Sigmoid colon (tissue), 7 donors: ENCODE data around the gene CNST. TPM values are rescaled to one million over a fixed set of nuclear protein-coding genes. Genes with fewer than 3 reads are reported as not detected.

Experiments used
- DNase-seq: peaks from one replicate; pipeline ENCODE4 v3.0.0-alpha.2; 2019
- H3K27ac ChIP-seq, 4 donors: fragments of 200-600 bp; sonication (generic); one replicate each; pipeline ENCODE4 v1.5.1; 2016 to 2019; ENCODE audit warnings: mild to moderate bottlenecking in 1 of 4
- H3K27me3 ChIP-seq, 3 donors: fragments of 200-600 bp; sonication (generic); one replicate each; pipeline ENCODE4 v1.5.1; 2019; ENCODE audit warnings: mild to moderate bottlenecking in 1 of 3
- H3K36me3 ChIP-seq, 4 donors: fragments of 200-600 bp; sonication (generic); one replicate each; pipeline ENCODE4 v1.5.1; 2016 to 2019
- H3K4me1 ChIP-seq, 4 donors: fragments of 200-600 bp; sonication (generic); one replicate each; pipeline ENCODE4 v1.5.1; 2017 to 2019
- H3K4me3 ChIP-seq, 4 donors: fragments of 200-600 bp; sonication (generic); one replicate each; pipeline ENCODE4 v1.5.1; 2017 to 2019; ENCODE audit warnings: mild to moderate bottlenecking in 2 of 4, moderate library complexity in 1 of 4
- H3K9me3 ChIP-seq, 4 donors: fragments of 200-600 bp in 3 of 4; sonication (generic) in 3 of 4; one replicate each; pipeline versions ENCODE4 v1.5.1 to v1.6.1; 2013 to 2019
- CTCF ChIP-seq, 4 experiments: fragments of 450-650 bp in 3 of 4; fragments of 200-600 bp in 1 of 4; IDR thresholded peaks; one replicate each; pipeline ENCODE4 v1.5.1; 2016 to 2019; ENCODE audit warnings: antibody characterized with exemption in 4 of 4, mild to moderate bottlenecking in 3 of 4, moderate library complexity in 2 of 4
- EP300 ChIP-seq, 4 donors: sonication (generic); formaldehyde crosslinking; IDR thresholded peaks; one replicate each; pipeline ENCODE4 v1.6.1; 2017; ENCODE audit warnings: antibody characterized with exemption in 4 of 4
- POLR2A ChIP-seq, 2 donors: fragments of 450-650 bp; IDR thresholded peaks; one replicate each; pipeline ENCODE4 v1.6.1; 2016; ENCODE audit warnings: antibody characterized with exemption in 2 of 2, mild to moderate bottlenecking in 2 of 2, moderate library complexity in 2 of 2
- POLR2AphosphoS5 ChIP-seq, 4 donors: sonication (generic); formaldehyde crosslinking; IDR thresholded peaks; one replicate each; pipeline ENCODE4 v1.6.1; 2017; ENCODE audit warnings: antibody characterized with exemption in 4 of 4
- WGBS, 2 donors: extraction: QIAGEN DNeasy Blood & Tissue Kit; methylation state at CpG; one replicate each; pipeline ENCODE4 v1.1.7; 2013; 5-methylcytosine and 5-hydroxymethylcytosine counted together
- intact Hi-C: fragments of 100-400 bp; cut with DNase I; formaldehyde crosslinking; loops from one replicate; pipeline ENCODE4 v1.15.1; 2023
- polyA plus RNA-seq, 3 donors: library from polyadenylated mRNA; stranded (reverse); fragments of 200-250 nt; gene quantifications; one replicate each; pipeline ENCODE4 v1.2.3, GENCODE V29; 2013
- total RNA-seq, 4 donors: library from RNA; depleted of rRNA; stranded (reverse); fragments of >200 nt; gene quantifications; one replicate each; pipeline ENCODE4 v1.1.0, GENCODE V29; 2016
- donor health status: healthy with polysubstance abuse.
- donor health status: Bipolar disorder and iron deficiency.
- donor health status: healthy.

CNST gene
- total and polyA plus RNA-seq, 7 donors: 9.0 to 39.2 (median 26.0) TPM

- no peak for DNase-seq
- Histone ChIP-seq H3K36me3 (peaks cover 0 to 35% (median 4%) of the 10 kb centered on the region in 4 donors), H3K9me3 (no peaks in the 10 kb centered on the region), H3K4me3 (no peak overlapping the region), H3K4me1 (peaks cover 0 to 9% (median 4%) of the 10 kb centered on the region in 4 donors), H3K27ac (peak overlapping the region; percentile 54 to 75 (median 60)), H3K27me3 (no peaks in the 10 kb centered on the region)
- WGBS, 2 donors: 88 to 89% methylated on average over 8 of the region's 8 CpGs
- TF ChIP-seq EP300 (IDR thresholded peaks at IDR 0.05): no peak
- TF ChIP-seq POLR2AphosphoS5 (IDR thresholded peaks at IDR 0.05): no peak
- no peak for TF ChIP-seq POLR2A (IDR thresholded peaks at IDR 0.05)
- TF ChIP-seq CTCF (IDR thresholded peaks at IDR 0.05): no peak
- intact Hi-C loops: loop anchor here (5.0 kb wide), 2 partner anchors 50 to 80 kb away; partner anchors contain the start of genes CNST and TFB2M
These were observed 81.3 kb downstream of the CNST start for GRCh38 chr1:246647513-246647912.

DNA sequence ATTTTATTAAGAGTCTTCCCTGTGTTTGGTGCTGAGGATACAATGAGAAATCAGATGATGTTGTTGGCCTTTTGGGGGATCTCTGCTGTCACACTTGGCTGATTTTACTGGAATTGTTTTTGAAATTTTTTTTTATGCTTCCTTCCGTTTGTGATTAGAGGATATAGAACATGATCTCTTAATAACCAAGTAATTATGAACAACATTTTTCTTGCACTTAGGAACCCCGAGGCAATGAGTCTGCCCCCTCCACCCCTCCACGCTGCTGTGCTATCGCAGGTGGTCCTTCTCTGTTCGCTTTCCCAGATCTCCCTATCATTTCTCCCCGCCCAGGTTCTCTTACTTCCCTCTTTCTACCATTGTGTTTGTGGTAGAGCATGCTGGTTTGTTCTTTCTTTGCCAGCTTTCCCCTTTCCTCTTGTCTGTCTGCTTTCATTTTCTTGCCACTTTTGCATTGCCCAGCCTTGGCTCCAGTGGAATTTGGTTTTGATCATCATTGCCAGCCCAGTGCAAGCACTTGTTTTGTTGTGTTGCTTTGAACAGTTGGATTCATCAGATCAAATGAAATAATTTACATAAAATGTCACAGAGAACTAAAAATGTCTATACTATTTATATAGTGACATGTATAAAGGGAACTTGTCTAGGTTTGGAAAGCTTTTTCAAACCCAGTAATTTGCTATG, 84.9 kb downstream of the CNST start:
- intact Hi-C loops: no loop called here
- Histone ChIP-seq H3K36me3 (peaks cover 0 to 38% (median 0%) of the 10 kb centered on the region in 4 donors), H3K4me1 (peaks cover 0 to 9% (median 4%) of the 10 kb centered on the region in 4 donors), H3K9me3 (no peaks in the 10 kb centered on the region), H3K4me3 (no peak overlapping the region), H3K27ac (peak overlapping the region in 1 of 4 donors; percentile 29), H3K27me3 (no peaks in the 10 kb centered on the region)
- WGBS, 2 donors: 80 to 88% methylated on average over 6 of the region's 6 CpGs
- DNase-seq: no peak
- no peak for TF ChIP-seq CTCF (IDR thresholded peaks at IDR 0.05)
- no peak for TF ChIP-seq EP300 (IDR thresholded peaks at IDR 0.05)
- no peak for TF ChIP-seq POLR2A (IDR thresholded peaks at IDR 0.05)
- TF ChIP-seq POLR2AphosphoS5 (IDR thresholded peaks at IDR 0.05): no peak

GRCh38 chr1:246658567-246658966, 92.3 kb downstream of the CNST start:
- DNase-seq: no peak
- H3K4me3 ChIP-seq: no peak overlapping the region
- no peak overlapping the region for H3K27ac ChIP-seq
- intact Hi-C loops: no loop called here
- no peaks in the 10 kb centered on the region for H3K27me3 ChIP-seq
- WGBS, 2 donors: 92 to 94% methylated on average over 6 of the region's 6 CpGs
- H3K9me3 ChIP-seq: no peaks in the 10 kb centered on the region
- no peaks in the 10 kb centered on the region for H3K4me1 ChIP-seq
- H3K36me3 ChIP-seq: peaks cover 0 to 62% (median 7%) of the 10 kb centered on the region in 4 donors
- TF ChIP-seq POLR2AphosphoS5 (IDR thresholded peaks at IDR 0.05): no peak
- TF ChIP-seq EP300 (IDR thresholded peaks at IDR 0.05): no peak
- TF ChIP-seq CTCF (IDR thresholded peaks at IDR 0.05): no peak
- TF ChIP-seq POLR2A (IDR thresholded peaks at IDR 0.05): no peak

DNA sequence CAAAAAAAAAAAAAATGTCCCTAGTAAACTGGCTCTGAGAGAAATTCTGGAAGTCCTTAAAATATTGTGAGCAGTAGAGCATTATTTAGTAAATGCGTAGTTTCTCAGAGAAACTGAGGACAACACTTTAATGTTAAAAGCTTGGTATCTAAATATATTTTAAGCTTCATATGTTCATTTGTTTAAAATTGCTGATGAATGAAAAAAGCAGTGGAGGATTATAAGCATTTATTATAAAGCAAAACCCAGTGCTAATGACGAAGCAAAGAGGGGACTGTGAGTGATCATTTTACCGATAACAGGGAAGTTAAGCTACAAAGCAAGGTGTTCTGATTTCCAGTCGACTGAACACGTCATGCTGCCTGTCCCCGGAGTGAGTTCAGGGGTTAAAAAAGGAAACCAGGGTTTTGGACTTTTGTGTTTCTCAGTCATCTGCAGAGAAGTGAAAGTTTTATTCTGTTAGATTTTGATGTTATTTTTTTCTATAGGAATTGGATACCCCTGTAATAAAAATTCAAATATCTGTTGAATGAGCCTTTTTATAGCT, 93.4 kb downstream of the CNST start:
- H3K36me3 ChIP-seq: peaks cover 0 to 60% (median 7%) of the 10 kb centered on the region in 4 donors
- 79 to 95% methylated on average over 6 of the region's 6 CpGs for WGBS, 2 donors
- H3K27ac ChIP-seq: no peak overlapping the region
- H3K27me3 ChIP-seq: no peaks in the 10 kb centered on the region
- TF ChIP-seq CTCF (IDR thresholded peaks at IDR 0.05): no peak
- TF ChIP-seq POLR2AphosphoS5 (IDR thresholded peaks at IDR 0.05): no peak
- no peak for TF ChIP-seq EP300 (IDR thresholded peaks at IDR 0.05)
- no peak for TF ChIP-seq POLR2A (IDR thresholded peaks at IDR 0.05)
- H3K9me3 ChIP-seq: no peaks in the 10 kb centered on the region
- intact Hi-C loops: no loop called here
- DNase-seq: no peak
- H3K4me3 ChIP-seq: no peak overlapping the region
- H3K4me1 ChIP-seq: no peaks in the 10 kb centered on the region
